Daoy (cell line): ENCODE data around the gene TFDP1. TPM values are rescaled to one million over a fixed set of nuclear protein-coding genes. Genes with fewer than 3 reads are reported as not detected.

Source experiments
- DNase-seq: peaks from one replicate; pipeline ENCODE4 v3.0.0-alpha.2; 2015; ENCODE audit warnings: low read depth
- total RNA-seq: library from RNA; depleted of rRNA; stranded (reverse); fragments of >200 nt; shearing (Covaris generic); gene quantifications from 2 replicates; pipeline ENCODE4 v1.2.3, GENCODE V29; 2014; rRNA removed

Gene TFDP1
- total RNA-seq, 1 experiment from 2014 or later, result 67.3 TPM

DNA sequence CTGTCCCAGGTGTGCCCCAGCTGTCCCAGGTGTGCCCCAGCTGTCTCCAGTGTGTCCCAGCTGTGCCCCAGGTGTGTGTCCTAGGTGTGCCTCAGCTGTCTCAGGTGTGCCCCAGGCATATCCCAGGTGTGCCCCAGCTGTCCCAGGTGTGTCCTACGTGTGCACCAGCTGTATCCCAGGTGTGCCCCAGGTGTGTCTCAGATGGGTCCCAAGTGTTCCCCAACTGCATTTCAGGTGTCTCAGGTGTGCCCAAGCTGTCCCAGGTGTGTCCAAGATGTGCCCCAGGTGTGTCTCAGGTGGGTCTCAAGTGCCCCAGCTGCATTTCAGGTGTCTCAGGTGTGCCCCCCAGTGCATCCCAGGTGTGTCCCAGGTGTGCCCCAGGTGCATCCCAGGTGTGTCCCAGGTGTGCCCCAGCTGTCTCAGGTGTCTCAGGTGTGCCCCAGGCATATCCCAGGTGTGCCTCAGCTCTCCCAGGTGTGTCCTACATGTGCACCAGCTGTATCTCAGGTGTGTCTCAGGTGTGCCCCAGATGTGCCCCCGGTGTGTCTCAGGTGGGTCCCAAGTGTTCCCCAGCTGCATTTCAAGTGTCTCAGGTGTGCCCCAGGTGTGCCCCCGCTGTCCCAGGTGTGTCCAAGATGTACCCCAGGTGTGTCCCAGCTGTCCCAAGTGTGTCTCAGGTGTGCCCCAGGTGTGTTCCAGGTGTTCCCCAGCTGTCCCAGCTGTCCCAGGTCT lies 81.2 kb downstream of the TFDP1 start:
- DNase-seq, result no peak

DNA sequence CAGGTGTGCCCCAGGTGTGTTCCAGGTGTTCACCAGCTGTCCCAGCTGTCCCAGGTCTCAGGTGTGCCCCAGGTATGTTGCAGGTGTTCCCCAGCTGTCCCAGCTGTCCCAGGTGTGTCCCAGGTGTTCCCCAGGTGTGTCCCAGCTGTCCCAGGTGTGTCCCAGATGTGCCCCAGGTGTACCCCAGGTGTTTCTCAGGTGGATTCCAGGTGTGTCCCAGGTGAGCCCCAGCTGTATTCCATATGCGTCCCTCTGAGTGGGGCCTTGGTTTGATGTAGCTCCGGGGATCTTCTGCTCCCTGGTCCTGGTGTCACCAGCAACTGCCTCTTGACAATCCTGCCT lies 81.7 kb downstream of the TFDP1 start:
- no peak for DNase-seq

DNA sequence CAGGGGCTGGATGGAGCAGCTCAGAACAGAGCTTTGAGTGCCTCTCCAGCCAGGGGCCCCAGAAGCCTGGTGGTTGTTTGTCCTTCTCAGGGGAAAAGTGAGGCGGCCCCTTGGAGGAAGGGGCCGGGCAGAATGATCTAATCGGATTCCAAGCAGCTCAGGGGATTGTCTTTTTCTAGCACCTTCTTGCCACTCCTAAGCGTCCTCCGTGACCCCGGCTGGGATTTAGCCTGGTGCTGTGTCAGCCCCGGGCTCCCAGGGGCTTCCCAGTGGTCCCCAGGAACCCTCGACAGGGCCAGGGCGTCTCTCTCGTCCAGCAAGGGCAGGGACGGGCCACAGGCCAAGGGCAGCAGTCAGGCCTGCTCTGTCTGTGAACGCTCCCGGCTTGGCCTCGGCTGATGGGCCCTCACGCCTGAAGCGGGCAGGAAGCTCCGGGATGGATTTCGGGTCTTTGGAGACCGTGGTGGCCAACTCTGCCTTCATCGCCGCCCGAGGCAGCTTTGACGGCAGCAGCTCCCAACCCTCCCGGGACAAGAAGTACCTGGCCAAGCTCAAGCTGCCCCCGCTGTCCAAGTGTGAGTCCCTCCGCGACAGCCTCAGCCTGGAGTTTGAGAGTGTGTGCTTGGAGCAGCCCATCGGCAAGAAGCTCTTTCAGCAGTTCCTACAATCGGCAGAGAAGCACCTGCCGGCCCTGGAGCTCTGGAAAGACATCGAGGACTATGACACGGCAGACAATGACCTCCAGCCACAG lies 82.6 kb downstream of the TFDP1 start, which contains the start of gene GRK1:
TSS of gene GRK1 (plus strand) at position 269 of the 751 bp plus-strand sequence. CDS start at position 437, 168 bp downstream.
- DNase-seq, result no peak

DNA sequence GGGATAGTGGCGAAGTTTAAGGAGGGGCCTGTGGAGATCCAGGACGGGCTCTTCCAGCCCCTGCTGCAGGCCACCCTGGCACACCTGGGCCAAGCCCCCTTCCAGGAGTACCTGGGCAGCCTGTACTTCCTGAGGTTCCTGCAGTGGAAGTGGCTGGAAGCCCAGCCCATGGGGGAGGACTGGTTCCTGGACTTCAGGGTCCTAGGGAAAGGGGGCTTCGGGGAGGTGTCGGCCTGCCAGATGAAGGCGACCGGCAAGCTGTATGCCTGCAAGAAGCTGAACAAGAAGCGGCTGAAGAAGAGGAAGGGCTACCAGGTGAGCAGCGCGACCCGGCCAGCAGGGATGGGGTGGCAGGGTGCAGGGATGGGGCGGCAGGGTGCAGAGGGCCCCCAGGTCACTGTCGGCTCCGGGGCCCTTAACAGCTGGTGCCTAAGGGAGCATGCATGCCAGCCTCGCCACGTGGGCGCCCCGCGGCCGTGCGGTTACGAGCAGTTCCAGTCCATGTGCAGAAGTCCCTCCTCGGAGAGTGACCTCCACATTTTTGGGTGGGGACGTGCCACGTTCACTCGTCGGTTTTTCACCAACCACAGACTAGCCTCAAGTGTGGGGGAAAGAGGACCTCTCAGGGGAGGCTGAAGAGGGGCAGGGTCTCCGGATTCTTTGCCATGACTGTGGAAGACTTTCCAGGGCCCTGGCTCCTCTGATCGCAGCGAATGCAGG lies 83.4 kb downstream of the TFDP1 start:
- DNase-seq, result no peak

DNA sequence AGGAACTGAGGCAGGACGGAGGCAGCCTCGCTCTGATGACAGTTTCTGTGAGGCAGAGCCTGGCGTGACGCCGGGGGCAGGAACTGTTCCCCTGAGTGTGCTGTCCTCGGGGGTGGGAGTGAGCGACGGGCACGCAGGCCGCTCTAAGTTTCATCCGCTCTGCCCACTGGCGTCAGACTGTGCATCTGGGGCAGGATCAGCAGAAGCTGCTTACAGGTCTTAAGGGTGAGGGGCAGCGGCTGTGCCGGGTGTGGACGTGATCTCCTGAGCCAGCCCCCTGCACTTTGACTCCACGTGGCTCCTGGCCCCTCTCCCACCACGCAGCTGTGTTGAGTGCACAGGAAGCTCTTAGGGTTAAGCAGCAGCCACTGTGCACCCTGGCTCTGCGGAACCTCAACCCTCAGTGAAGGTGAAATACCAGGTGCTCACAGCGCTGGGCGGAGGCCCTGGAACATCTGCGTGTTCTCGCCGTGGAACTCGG lies 84.0 kb downstream of the TFDP1 start:
- no peak for DNase-seq

DNA sequence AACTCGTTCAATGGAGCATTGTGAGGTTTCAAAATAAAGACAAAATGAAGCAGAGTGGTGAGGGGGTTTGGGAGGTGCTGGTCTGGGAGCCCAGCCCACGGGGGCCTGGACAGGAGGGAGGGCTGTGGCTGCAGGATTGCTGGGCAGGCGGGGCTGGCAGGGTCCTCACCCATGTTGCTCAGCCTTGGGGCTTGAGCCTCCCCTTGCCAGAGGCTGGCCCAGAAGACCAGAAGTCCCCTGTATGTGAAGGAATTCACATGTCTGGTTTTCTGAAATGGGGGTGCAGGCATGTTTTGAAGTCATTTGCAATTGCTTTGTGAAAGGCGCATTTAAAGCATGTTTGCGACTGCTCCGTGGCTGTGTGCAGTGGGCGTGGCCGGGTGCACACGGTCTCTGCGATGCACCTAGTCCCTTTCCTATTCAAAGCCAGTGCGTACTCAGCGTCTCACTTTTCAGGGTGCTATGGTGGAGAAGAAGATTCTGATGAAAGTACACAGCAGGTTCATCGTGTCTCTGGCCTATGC lies 84.7 kb downstream of the TFDP1 start:
- DNase-seq, result no peak

DNA sequence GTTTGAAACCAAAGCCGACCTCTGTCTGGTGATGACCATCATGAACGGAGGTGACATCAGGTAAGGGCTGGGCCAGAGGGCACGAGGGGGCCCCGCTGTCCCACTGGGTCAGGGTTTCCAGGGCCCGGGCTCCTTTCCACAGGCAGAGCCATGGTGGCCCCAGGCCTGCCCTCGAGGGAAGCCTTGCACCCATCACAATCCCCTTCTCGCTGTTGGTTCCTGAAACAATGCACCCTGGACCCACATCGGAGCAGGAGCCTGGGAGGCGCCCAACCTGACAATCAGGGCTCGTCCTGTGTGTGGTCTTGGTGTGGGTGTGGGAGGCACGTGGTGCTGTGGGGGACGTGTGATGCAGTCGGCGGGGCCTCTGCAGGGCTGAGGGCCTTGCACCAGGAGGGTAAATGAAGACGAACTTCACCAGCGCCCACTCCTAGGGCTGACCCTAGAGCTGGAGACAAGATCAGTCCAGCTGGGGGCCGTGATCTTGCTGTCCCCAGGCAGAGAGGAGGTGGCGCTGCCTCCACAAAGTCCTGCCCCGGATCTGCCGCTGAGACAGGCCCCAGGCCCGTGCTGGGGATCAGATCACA lies 85.3 kb downstream of the TFDP1 start:
- DNase-seq, result no peak

DNA sequence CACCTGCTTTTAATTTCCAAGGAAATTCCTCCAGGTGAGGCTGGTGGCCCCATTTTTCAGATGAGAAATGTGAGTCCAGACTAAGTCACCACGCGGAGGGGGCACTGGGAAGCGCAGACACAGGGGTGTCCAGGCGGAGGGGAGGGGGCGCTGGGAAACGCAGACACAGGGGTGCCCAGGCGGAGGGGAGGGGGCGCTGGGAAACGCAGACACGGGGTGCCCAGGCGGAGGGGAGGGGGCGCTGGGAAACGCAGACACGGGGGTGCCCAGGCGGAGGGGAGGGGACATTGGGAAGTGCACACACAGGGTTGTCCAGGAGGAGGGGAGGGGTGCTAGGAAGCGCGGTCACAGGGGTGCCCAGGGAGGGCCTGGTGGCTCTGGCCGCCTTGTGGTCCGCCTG lies 86.0 kb downstream of the TFDP1 start:
- no peak for DNase-seq

DNA sequence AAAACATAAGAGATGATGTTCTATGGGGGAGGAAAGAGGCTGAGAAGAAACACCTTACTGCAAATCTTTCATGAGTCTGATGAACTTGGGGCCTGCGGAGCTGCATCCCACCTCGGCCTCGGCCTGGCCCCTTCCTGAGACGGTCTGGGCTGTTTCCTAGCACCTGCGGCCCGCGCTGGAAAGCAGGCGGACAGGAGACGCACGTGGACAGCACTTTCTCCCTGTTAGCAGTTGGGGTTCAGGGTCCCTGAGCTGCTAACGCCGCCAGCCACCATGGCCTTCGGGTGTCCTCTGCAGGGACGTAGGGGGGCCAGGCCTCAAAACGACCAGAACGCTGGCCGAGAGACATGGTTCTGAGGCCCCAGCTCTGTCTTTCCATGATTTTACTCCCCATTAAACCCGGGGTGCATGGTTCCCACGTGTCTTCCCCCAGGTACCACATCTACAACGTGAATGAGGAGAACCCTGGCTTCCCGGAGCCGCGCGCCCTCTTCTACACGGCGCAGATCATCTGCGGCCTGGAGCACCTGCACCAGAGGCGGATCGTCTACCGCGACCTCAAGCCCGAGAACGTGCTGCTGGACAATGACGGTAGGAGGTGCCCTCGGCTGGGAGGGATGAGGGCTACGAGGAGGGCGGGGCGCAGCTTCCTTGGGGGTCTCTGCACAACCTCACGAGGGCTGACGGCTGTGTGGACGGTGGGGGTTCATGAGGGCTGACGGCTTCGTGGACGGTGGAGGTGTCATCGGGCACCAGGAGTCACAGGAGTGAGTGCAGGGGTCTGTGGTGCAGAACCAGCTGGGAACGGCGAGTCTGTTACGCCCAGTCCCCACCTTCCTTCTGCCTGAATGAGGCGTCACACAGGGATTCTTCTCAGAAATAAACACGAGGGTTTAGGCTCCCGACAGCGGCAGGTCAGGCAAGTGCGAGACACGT lies 86.8 kb downstream of the TFDP1 start:
- DNase-seq, result no peak

DNA sequence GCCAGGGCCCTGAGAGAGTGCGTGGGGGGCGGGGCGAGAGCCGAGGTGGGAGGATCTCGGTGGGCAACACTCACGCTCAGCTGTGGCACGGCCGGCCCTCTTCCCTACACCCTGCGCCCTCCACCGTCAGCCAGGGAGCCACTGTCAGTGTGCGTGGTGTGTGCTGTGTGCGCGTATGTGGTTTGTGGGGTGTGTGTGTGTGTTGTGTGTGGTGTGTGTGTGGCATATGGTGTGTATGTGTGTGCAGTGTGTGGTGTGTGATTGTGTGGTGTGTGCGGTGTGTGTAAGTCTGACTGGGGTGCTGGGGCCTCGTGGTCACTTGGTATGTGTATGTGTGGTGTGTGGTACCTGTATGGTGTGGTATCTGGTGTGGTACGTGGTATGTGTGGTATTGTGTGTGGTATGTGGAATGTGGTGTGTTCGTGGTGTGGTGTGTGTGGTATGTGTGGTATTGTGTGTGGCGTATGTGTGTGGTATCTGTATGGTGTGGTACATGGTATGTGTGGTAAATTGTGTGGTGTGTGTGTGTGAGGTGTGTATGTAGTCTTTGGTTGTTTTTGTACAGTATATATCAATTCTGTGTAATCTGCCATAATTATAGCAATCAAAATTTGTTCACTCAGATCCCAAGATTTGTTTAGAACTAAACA lies 87.6 kb downstream of the TFDP1 start:
- no peak for DNase-seq

Other genes with a start within 250 kb of the TFDP1 start
- 1.9 and 6.3 TPM in 2 replicates for gene GRTP1, start 220.6 kb upstream of the TFDP1 start, total RNA-seq
- 0.95 and 1.4 TPM in 2 replicates for gene ADPRHL1, start 131.3 kb upstream of the TFDP1 start, total RNA-seq
- gene DCUN1D2, start 94.0 kb upstream of the TFDP1 start, total RNA-seq, result 8.2 and 13.8 TPM in 2 replicates
- gene ATP4B, start 73.4 kb downstream of the TFDP1 start, total RNA-seq, result not detected in 2 replicates
- gene GRK1, start 82.5 kb downstream of the TFDP1 start, total RNA-seq, result not detected in 2 replicates
- gene TMEM255B, start 174.5 kb downstream of the TFDP1 start, total RNA-seq, result 3.8 and 9.7 TPM in 2 replicates